Adipocyte (in vitro differentiated cells): ENCODE measurements around the gene ABCE1.

Experiments used
- DNase-seq: peaks from one replicate; pipeline ENCODE4 v3.0.0-alpha.2; 2015; ENCODE audit warnings: low read depth
- H3K27me3 ChIP-seq: replicated peaks from 2 replicates; pipeline ENCODE4 v1.7.0; 2013; ENCODE audit warnings: mild to moderate bottlenecking, low read length, moderate library complexity; ENCODE audit not compliant: control insufficient read depth, insufficient read depth
- H3K36me3 ChIP-seq: 2 replicates; pipeline ENCODE4 v1.7.0; 2013; ENCODE audit warnings: low read length, mild to moderate bottlenecking, moderate library complexity; ENCODE audit not compliant: control insufficient read depth, insufficient read depth, severe bottlenecking
- H3K4me1 ChIP-seq: 2 replicates; pipeline ENCODE4 v1.7.0; 2013; ENCODE audit warnings: mild to moderate bottlenecking, low read length, moderate library complexity; ENCODE audit not compliant: control insufficient read depth, insufficient read depth
- H3K4me3 ChIP-seq: 2 replicates; pipeline ENCODE4 v1.7.0; 2013; ENCODE audit warnings: mild to moderate bottlenecking, low read length, moderate library complexity
- H3K9ac ChIP-seq: 2 replicates; pipeline ENCODE4 v1.7.0; 2013; ENCODE audit warnings: mild to moderate bottlenecking, low read length, moderate library complexity
- H3K9me3 ChIP-seq: 2 replicates; pipeline ENCODE4 v1.7.0; 2013; ENCODE audit warnings: mild to moderate bottlenecking, low read length, moderate library complexity; ENCODE audit not compliant: control insufficient read depth

ABCE1 gene

GRCh38 chr4:145075742-145076468 lies 22.2 kb upstream of the ABCE1 start:
- no peaks in the 10 kb centered on the region for H3K27me3 ChIP-seq
- no peaks in the 10 kb centered on the region for H3K9me3 ChIP-seq
- no peak for DNase-seq

GRCh38 chr4:145076469-145076855 lies 21.6 kb upstream of the ABCE1 start:
- no peaks in the 10 kb centered on the region for H3K9me3 ChIP-seq
- no peaks in the 10 kb centered on the region for H3K27me3 ChIP-seq
- H3K4me1 ChIP-seq: peaks cover 4% of the 10 kb centered on the region
- no peak overlapping the region for H3K9ac ChIP-seq
- H3K36me3 ChIP-seq: peaks cover 16% of the 10 kb centered on the region
- H3K4me3 ChIP-seq: no peak overlapping the region
- DNase-seq: no peak

More at GRCh38 chr4:145075742-145076468, 22.2 kb upstream of the ABCE1 start:
- peaks cover 16% of the 10 kb centered on the region for H3K36me3 ChIP-seq
- H3K9ac ChIP-seq: no peak overlapping the region
- no peak overlapping the region for H3K4me3 ChIP-seq
- peaks cover 4% of the 10 kb centered on the region for H3K4me1 ChIP-seq

GRCh38 chr4:145081756-145082155 lies 16.4 kb upstream of the ABCE1 start:
- no peak overlapping the region for H3K9ac ChIP-seq
- no peaks in the 10 kb centered on the region for H3K4me1 ChIP-seq
- H3K4me3 ChIP-seq: no peak overlapping the region
- no peak for DNase-seq
- H3K36me3 ChIP-seq: peaks cover 11% of the 10 kb centered on the region
- no peaks in the 10 kb centered on the region for H3K27me3 ChIP-seq
- no peaks in the 10 kb centered on the region for H3K9me3 ChIP-seq

- peaks cover 15% of the 10 kb centered on the region for H3K36me3 ChIP-seq
- no peaks in the 10 kb centered on the region for H3K27me3 ChIP-seq
- no peak overlapping the region for H3K4me3 ChIP-seq
- H3K9me3 ChIP-seq: no peaks in the 10 kb centered on the region
- no peak overlapping the region for H3K9ac ChIP-seq
- H3K4me1 ChIP-seq: no peaks in the 10 kb centered on the region
- no peak for DNase-seq
Observed at GRCh38 chr4:145083891-145084605, 14.1 kb upstream of the ABCE1 start.

GRCh38 chr4:145090380-145090779 lies 7.7 kb upstream of the ABCE1 start:
- peaks cover 60% of the 10 kb centered on the region for H3K36me3 ChIP-seq
- DNase-seq: no peak
- no peaks in the 10 kb centered on the region for H3K27me3 ChIP-seq
- no peak overlapping the region for H3K4me3 ChIP-seq
- H3K9ac ChIP-seq: no peak overlapping the region
- peaks cover 14% of the 10 kb centered on the region for H3K9me3 ChIP-seq
- peaks cover 11% of the 10 kb centered on the region for H3K4me1 ChIP-seq

GRCh38 chr4:145093638-145094037 lies 4.5 kb upstream of the ABCE1 start:
- no peak overlapping the region for H3K4me3 ChIP-seq
- H3K4me1 ChIP-seq: peaks cover 20% of the 10 kb centered on the region
- no peaks in the 10 kb centered on the region for H3K27me3 ChIP-seq
- no peak for DNase-seq
- peaks cover 59% of the 10 kb centered on the region for H3K36me3 ChIP-seq
- no peak overlapping the region for H3K9ac ChIP-seq
- peaks cover 14% of the 10 kb centered on the region for H3K9me3 ChIP-seq

GRCh38 chr4:145097331-145097820 lies 735 bp upstream of the ABCE1 start:
- H3K4me3 ChIP-seq: peak overlapping the region; percentile 99
- no peaks in the 10 kb centered on the region for H3K27me3 ChIP-seq
- H3K36me3 ChIP-seq: peaks cover 34% of the 10 kb centered on the region
- peaks cover 14% of the 10 kb centered on the region for H3K9me3 ChIP-seq
- H3K9ac ChIP-seq: peak overlapping the region; percentile 99
- DNase-seq: no peak
- H3K4me1 ChIP-seq: peaks cover 32% of the 10 kb centered on the region

GRCh38 chr4:145098675-145099037 lies 545 bp downstream of the ABCE1 start:
- Histone ChIP-seq H3K36me3 (peaks cover 21% of the 10 kb centered on the region), H3K27me3 (no peaks in the 10 kb centered on the region), H3K4me3 (peak overlapping the region; percentile 99), H3K4me1 (peaks cover 32% of the 10 kb centered on the region), H3K9ac (peak overlapping the region; percentile 99), H3K9me3 (peaks cover 7% of the 10 kb centered on the region)
- peak; percentile 80 for DNase-seq

GRCh38 chr4:145099653-145100052 lies 1.5 kb downstream of the ABCE1 start:
- Histone ChIP-seq H3K36me3 (peaks cover 16% of the 10 kb centered on the region), H3K27me3 (no peaks in the 10 kb centered on the region), H3K4me1 (peaks cover 32% of the 10 kb centered on the region), H3K9ac (peak overlapping the region; percentile 99), H3K9me3 (no peaks in the 10 kb centered on the region), H3K4me3 (peak overlapping the region; percentile 99)
- peak; percentile 11 for DNase-seq

- Histone ChIP-seq H3K4me3 (no peak overlapping the region), H3K9ac (no peak overlapping the region), H3K27me3 (no peaks in the 10 kb centered on the region), H3K4me1 (peaks cover 32% of the 10 kb centered on the region), H3K9me3 (no peaks in the 10 kb centered on the region), H3K36me3 (peaks cover 19% of the 10 kb centered on the region)
- peak; percentile 52 for DNase-seq
Observed at GRCh38 chr4:145101091-145101490, 3.0 kb downstream of the ABCE1 start.

- Histone ChIP-seq H3K36me3 (peaks cover 34% of the 10 kb centered on the region), H3K4me3 (no peak overlapping the region)
- DNase-seq: no peak
Observed at GRCh38 chr4:145102619-145103018, 4.5 kb downstream of the ABCE1 start.

More at GRCh38 chr4:145102619-145103018, 4.5 kb downstream of the ABCE1 start:
- H3K9ac ChIP-seq: no peak overlapping the region
- H3K27me3 ChIP-seq: no peaks in the 10 kb centered on the region
- no peaks in the 10 kb centered on the region for H3K9me3 ChIP-seq
- H3K4me1 ChIP-seq: peaks cover 23% of the 10 kb centered on the region
